Activated CD8-positive, alpha-beta memory T cell treated with anti-CD3 and anti-CD28 coated beads, Interleukin-2, amount 50 U/mL, for 1 hour (primary cell): ENCODE measurements around the gene SUN5.

Source experiments
- DNase-seq: peaks from one replicate; pipeline ENCODE4 v3.0.0-alpha.2; 2020; ENCODE audit errors: extremely low read depth

SUN5 gene

GRCh38 chr20:33026779-33027759, 22.8 kb upstream of the SUN5 start:
- no peak for DNase-seq

- no peak for DNase-seq
Measured at GRCh38 chr20:33026072-33026778, 22.0 kb upstream of the SUN5 start.

GRCh38 chr20:33025318-33025876, 21.2 kb upstream of the SUN5 start:
- DNase-seq, result no peak

- no peak for DNase-seq
Measured at GRCh38 chr20:33024609-33025317, 20.5 kb upstream of the SUN5 start.

GRCh38 chr20:33024243-33024560, 20.0 kb upstream of the SUN5 start:
- DNase-seq, result no peak

GRCh38 chr20:33023439-33024242, 19.4 kb upstream of the SUN5 start:
- no peak for DNase-seq

- DNase-seq, result no peak
Measured at GRCh38 chr20:33022694-33023438, 18.6 kb upstream of the SUN5 start.

- no peak for DNase-seq
Measured at GRCh38 chr20:33022289-33022688, 18.1 kb upstream of the SUN5 start.

- no peak for DNase-seq
Measured at GRCh38 chr20:33021879-33022278, 17.6 kb upstream of the SUN5 start.

- DNase-seq, result no peak
Measured at GRCh38 chr20:33020278-33021161, 16.3 kb upstream of the SUN5 start.

GRCh38 chr20:33019465-33020277, 15.4 kb upstream of the SUN5 start:
- no peak for DNase-seq

GRCh38 chr20:33018169-33018931, 14.1 kb upstream of the SUN5 start:
- DNase-seq, result no peak

GRCh38 chr20:33017542-33017941, 13.3 kb upstream of the SUN5 start:
- DNase-seq, result no peak

- DNase-seq, result no peak
Measured at GRCh38 chr20:33016581-33017109, 12.4 kb upstream of the SUN5 start.

GRCh38 chr20:33015700-33016580, 11.7 kb upstream of the SUN5 start:
- no peak for DNase-seq

- no peak for DNase-seq
Measured at GRCh38 chr20:33015114-33015484, 10.9 kb upstream of the SUN5 start.
